Natural killer cell (primary cell): Measurements from ENCODE around the gene PLEKHA6. TPM values are rescaled to one million over a fixed set of nuclear protein-coding genes. Genes with fewer than 3 reads are reported as not detected.
"Not testable (repeated sequence)": the region's sequence is repeated elsewhere in the genome, so short reads cannot be mapped to it uniquely, and the experiment has no call there.

ENCODE experiments used
- ATAC-seq, 3 donors: fragments of 150-1000 bp in 2 of 3; fragments of 200-7000 bp in 1 of 3; cut with Tn5 transposase; 1 replicate in 1 of 3; 2 replicates in 2 of 3; pipeline ENCODE4 v1.10.0; 2021; ENCODE audit warnings: mild to moderate bottlenecking in 2 of 3, moderate library complexity in 2 of 3
- DNase-seq, 2 donors: peaks; one replicate each; pipeline versions ENCODE4 v3.0.0 to v3.0.0-alpha.2; 2013 to 2021; ENCODE audit warnings: mixed read lengths in 1 of 2
- H3K27ac ChIP-seq: one replicate; pipeline ENCODE4 v1.5.1; 2013; ENCODE audit warnings: mild to moderate bottlenecking, low read length
- H3K27me3 ChIP-seq: one replicate; pipeline ENCODE4 v1.6.1; 2013; ENCODE audit warnings: low read length; ENCODE audit not compliant: control insufficient read depth, insufficient read depth
- H3K36me3 ChIP-seq: one replicate; pipeline ENCODE4 v1.6.1; 2013; ENCODE audit warnings: low read length; ENCODE audit not compliant: control insufficient read depth, insufficient read depth
- H3K4me1 ChIP-seq: one replicate; pipeline ENCODE4 v1.6.1; 2013; ENCODE audit warnings: low read length; ENCODE audit not compliant: control insufficient read depth, insufficient read depth
- H3K4me3 ChIP-seq: one replicate; pipeline ENCODE4 v1.5.1; 2013; ENCODE audit warnings: low read length
- H3K9me3 ChIP-seq: one replicate; pipeline ENCODE4 v1.6.1; 2013; ENCODE audit warnings: low read length; ENCODE audit not compliant: control insufficient read depth, insufficient read depth
- H3K27ac Mint-ChIP-seq, 2 donors: one replicate each; pipeline ENCODE4 v1.8.0; 2022; ENCODE audit warnings: mild to moderate bottlenecking in 2 of 2, mixed read lengths in 2 of 2, moderate library complexity in 1 of 2
- H3K27me3 Mint-ChIP-seq, 2 donors: one replicate each; pipeline ENCODE4 v1.8.0; 2022; ENCODE audit warnings: low read depth in 2 of 2, mixed read lengths in 2 of 2
- H3K36me3 Mint-ChIP-seq: one replicate; pipeline ENCODE4 v1.8.0; 2022; ENCODE audit warnings: mixed read lengths
- H3K4me1 Mint-ChIP-seq, 2 donors: one replicate each; pipeline ENCODE4 v1.8.0; 2022; ENCODE audit warnings: mixed read lengths in 2 of 2
- H3K4me3 Mint-ChIP-seq: one replicate; pipeline ENCODE4 v1.8.0; 2022; ENCODE audit warnings: mild to moderate bottlenecking, moderate library complexity, mixed read lengths
- H3K9me3 Mint-ChIP-seq, 2 donors: one replicate each; pipeline ENCODE4 v1.8.0; 2022; ENCODE audit warnings: mixed read lengths in 2 of 2
- WGBS: methylation state at CpG from one replicate; pipeline ENCODE4 v1.1.7; 2013; ENCODE audit warnings: missing lambda C conversion rate; ENCODE audit not compliant: insufficient coverage; 5-methylcytosine and 5-hydroxymethylcytosine counted together
- intact Hi-C: fragments of 100-400 bp; cut with micrococcal nuclease; formaldehyde crosslinking; loops from one replicate; pipeline ENCODE4 v1.14.2; 2022
- total RNA-seq, 4 donors: library from RNA; stranded (reverse); fragments of 120-200 nt in 1 of 4; gene quantifications; one replicate each; pipeline versions ENCODE4 v1.2.3 to v1.2.4, GENCODE V29; 2013 to 2022
- TF ChIP-seq, protein P1 (sequence below): fragments of 200-600 bp; IDR thresholded peaks from one replicate; pipeline ENCODE4 v1.8.0; 2022; ENCODE audit warnings: antibody characterized with exemption

Gene PLEKHA6
- total RNA-seq, 3 donors from 2014 or later (not counting 1 experiment from before 2014, with no cell fraction given) = 0.10 to 0.43 (median 0.16) TPM

DNA sequence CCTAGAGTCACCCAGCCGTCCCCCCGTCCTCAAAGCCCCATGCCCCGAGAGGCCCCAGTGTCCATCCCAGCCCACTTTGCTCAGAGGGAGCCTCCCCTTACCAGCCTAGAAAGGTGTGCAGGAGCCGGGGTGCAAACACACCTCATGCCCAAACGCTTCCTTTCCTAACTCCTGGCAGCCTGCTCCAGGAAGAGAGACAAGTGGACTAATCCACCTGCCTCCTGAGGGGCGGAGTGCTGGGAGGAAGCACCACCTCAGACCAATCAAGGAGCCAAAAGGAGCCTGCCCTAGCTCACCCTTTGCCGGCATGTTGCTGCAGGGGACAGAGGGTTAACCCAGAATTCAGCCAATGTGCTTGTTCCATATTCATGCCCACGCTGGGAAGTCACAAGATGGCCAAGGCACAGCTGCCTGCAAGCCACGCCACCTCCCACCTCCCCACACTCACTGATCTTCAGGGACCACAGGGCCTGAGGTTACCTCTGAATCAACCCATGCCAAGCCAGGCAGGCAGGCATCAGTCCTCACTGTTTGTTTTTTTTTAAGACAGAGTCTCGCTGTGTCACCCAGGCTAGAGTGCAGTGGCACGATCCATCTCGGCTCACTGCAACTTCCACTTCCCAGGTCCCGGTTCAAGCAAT is 27.8 kb downstream of the PLEKHA6 start:
- no peaks in the 10 kb centered on the region for H3K9me3 Mint-ChIP-seq
- no peaks in the 10 kb centered on the region for H3K4me1 ChIP-seq
- no peak overlapping the region for H3K27ac Mint-ChIP-seq
- H3K9me3 ChIP-seq = no peaks in the 10 kb centered on the region
- DNase-seq (no peak), ATAC-seq (no peak)
- H3K36me3 Mint-ChIP-seq = no peaks in the 10 kb centered on the region
- H3K4me3 Mint-ChIP-seq = no peak overlapping the region
- no peaks in the 10 kb centered on the region for H3K36me3 ChIP-seq
- no peaks in the 10 kb centered on the region for H3K27me3 ChIP-seq
- TF ChIP-seq, protein P1, sequence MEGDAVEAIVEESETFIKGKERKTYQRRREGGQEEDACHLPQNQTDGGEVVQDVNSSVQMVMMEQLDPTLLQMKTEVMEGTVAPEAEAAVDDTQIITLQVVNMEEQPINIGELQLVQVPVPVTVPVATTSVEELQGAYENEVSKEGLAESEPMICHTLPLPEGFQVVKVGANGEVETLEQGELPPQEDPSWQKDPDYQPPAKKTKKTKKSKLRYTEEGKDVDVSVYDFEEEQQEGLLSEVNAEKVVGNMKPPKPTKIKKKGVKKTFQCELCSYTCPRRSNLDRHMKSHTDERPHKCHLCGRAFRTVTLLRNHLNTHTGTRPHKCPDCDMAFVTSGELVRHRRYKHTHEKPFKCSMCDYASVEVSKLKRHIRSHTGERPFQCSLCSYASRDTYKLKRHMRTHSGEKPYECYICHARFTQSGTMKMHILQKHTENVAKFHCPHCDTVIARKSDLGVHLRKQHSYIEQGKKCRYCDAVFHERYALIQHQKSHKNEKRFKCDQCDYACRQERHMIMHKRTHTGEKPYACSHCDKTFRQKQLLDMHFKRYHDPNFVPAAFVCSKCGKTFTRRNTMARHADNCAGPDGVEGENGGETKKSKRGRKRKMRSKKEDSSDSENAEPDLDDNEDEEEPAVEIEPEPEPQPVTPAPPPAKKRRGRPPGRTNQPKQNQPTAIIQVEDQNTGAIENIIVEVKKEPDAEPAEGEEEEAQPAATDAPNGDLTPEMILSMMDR = no peak
- H3K27ac ChIP-seq = no peak overlapping the region
- peaks cover 5 to 9% of the 10 kb centered on the region in 2 donors for H3K27me3 Mint-ChIP-seq
- 83% methylated on average over 13 of the region's 13 CpGs for WGBS
- no peak overlapping the region for H3K4me3 ChIP-seq
- intact Hi-C loops = no loop called here
- no peaks in the 10 kb centered on the region for H3K4me1 Mint-ChIP-seq

DNA sequence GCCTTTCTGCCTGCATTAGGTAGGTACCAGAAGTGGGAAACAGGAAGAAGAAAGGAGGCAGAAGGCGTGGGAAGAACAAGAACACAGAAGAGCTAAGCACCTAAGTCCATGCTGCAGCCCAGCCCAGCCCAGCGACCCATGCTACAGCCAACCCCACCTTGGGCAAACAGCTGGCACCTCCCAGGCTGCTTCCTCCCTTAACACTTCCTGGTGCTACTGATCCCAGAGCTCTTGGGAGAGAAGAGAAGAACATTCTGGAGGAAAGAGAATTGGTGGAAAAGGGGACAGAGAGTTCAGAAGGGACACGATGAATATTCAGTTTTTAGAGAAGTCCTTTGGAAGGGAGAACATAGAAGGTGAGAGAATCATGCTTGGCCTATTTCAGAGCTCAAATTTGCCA is 28.5 kb downstream of the PLEKHA6 start:
- H3K27ac Mint-ChIP-seq = no peak overlapping the region
- WGBS = 89% methylated on average over 3 of the region's 3 CpGs
- TF ChIP-seq, protein P1 = no peak
- no peaks in the 10 kb centered on the region for H3K9me3 ChIP-seq
- H3K27me3 Mint-ChIP-seq = peaks cover 5 to 9% of the 10 kb centered on the region in 2 donors
- no peak overlapping the region for H3K27ac ChIP-seq
- no peaks in the 10 kb centered on the region for H3K27me3 ChIP-seq
- no peaks in the 10 kb centered on the region for H3K9me3 Mint-ChIP-seq
- H3K4me1 ChIP-seq = no peaks in the 10 kb centered on the region
- intact Hi-C loops = no loop called here
- ATAC-seq = no peak
- DNase-seq = no peak
- no peaks in the 10 kb centered on the region for H3K36me3 Mint-ChIP-seq
- H3K36me3 ChIP-seq = no peaks in the 10 kb centered on the region
- H3K4me3 Mint-ChIP-seq = no peak overlapping the region
- H3K4me1 Mint-ChIP-seq = no peaks in the 10 kb centered on the region
- H3K4me3 ChIP-seq = no peak overlapping the region

GRCh38 chr1:204327870-204328269 is 31.9 kb downstream of the PLEKHA6 start:
- H3K36me3 ChIP-seq, H3K9me3 Mint-ChIP-seq, ATAC-seq, H3K4me3 ChIP-seq, DNase-seq, H3K27ac ChIP-seq, H3K9me3 ChIP-seq, H3K27ac Mint-ChIP-seq, H3K4me1 ChIP-seq, H3K36me3 Mint-ChIP-seq, H3K4me1 Mint-ChIP-seq, H3K27me3 ChIP-seq, intact Hi-C loops, H3K4me3 Mint-ChIP-seq: not testable (repeated sequence)
- peaks cover 5 to 16% of the 10 kb centered on the region in 2 donors for H3K27me3 Mint-ChIP-seq
- 81% methylated on average over 3 of the region's 3 CpGs for WGBS

DNA sequence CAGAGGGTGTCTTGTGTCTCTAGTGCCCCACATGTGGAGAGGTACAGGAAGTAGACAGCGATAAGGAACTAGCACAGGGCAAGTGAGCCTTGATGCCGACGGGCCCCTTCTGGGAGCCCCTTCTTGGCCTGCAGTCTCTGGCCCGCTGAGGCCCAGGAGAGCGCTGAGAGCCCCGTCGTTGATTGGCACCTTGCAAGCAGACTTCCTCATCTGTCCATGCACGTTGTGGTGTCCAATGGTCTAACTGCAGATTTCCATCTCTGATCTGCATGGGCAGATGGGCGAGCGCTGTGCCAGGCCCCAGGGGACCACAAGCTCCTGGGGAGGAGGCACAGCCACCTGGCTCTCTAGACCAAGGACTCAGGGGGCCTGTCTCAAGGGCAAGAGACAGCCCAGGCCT is 32.4 kb downstream of the PLEKHA6 start:
- TF ChIP-seq, protein P1 = no peak
- intact Hi-C loops = no loop called here
- no peaks in the 10 kb centered on the region for H3K36me3 Mint-ChIP-seq
- Histone ChIP-seq H3K4me3 (no peak overlapping the region), H3K36me3 (no peaks in the 10 kb centered on the region), H3K9me3 (no peaks in the 10 kb centered on the region), H3K27ac (no peak overlapping the region), H3K27me3 (no peaks in the 10 kb centered on the region), H3K4me1 (no peaks in the 10 kb centered on the region)
- H3K4me1 Mint-ChIP-seq = no peaks in the 10 kb centered on the region
- peaks cover 2 to 16% of the 10 kb centered on the region in 2 donors for H3K27me3 Mint-ChIP-seq
- no peaks in the 10 kb centered on the region for H3K9me3 Mint-ChIP-seq
- ATAC-seq = no peak
- DNase-seq = no peak
- H3K4me3 Mint-ChIP-seq = no peak overlapping the region
- no peak overlapping the region for H3K27ac Mint-ChIP-seq
- WGBS = 29% methylated on average over 10 of the region's 10 CpGs
